Measurements from ENCODE around the gene MPV17. TPM values are rescaled to one million over a fixed set of nuclear protein-coding genes. Genes with fewer than 3 reads are reported as not detected.

Gene MPV17
- total RNA-seq, 1 donor from 2014 or later = 37.2 TPM

Other genes with a start within 250 kb of the MPV17 start
- gene EMILIN1, start 244.5 kb downstream of the MPV17 start, total RNA-seq = 17.4 TPM
- 3.3 TPM for gene KHK, start 236.3 kb downstream of the MPV17 start, total RNA-seq
- gene CGREF1, start 204.0 kb downstream of the MPV17 start, total RNA-seq = 1.4 TPM
- 4.0 TPM for gene ABHD1, start 199.3 kb downstream of the MPV17 start, total RNA-seq
- gene PREB, start 188.5 kb downstream of the MPV17 start, total RNA-seq = 50.6 TPM
- gene PRR30, start 183.7 kb downstream of the MPV17 start, total RNA-seq = not detected
- gene TCF23, start 174.1 kb downstream of the MPV17 start, total RNA-seq = not detected
- 109 TPM for gene ATRAID, start 111.1 kb downstream of the MPV17 start, total RNA-seq
- gene SLC5A6, start 110.8 kb downstream of the MPV17 start, total RNA-seq = 12.3 TPM
- 8.6 TPM for gene CAD, start 105.7 kb downstream of the MPV17 start, total RNA-seq
- gene SLC30A3, start 60.0 kb downstream of the MPV17 start, total RNA-seq = 10.4 TPM
- 2.3 TPM for gene DNAJC5G, start 47.7 kb downstream of the MPV17 start, total RNA-seq
- 301 TPM for gene TRIM54, start 40.7 kb downstream of the MPV17 start, total RNA-seq
- gene UCN, start 14.7 kb downstream of the MPV17 start, total RNA-seq = 0.59 TPM
- 14.6 TPM for gene GTF3C2, start 33.7 kb upstream of the MPV17 start, total RNA-seq
- gene EIF2B4, start 47.2 kb upstream of the MPV17 start, total RNA-seq = 37.4 TPM
- gene SNX17, start 47.5 kb upstream of the MPV17 start, total RNA-seq = 55.6 TPM
- 6.0 TPM for gene ZNF513, start 57.6 kb upstream of the MPV17 start, total RNA-seq
- gene PPM1G, start 86.5 kb upstream of the MPV17 start, total RNA-seq = 34.3 TPM
- gene NRBP1, start 105.5 kb upstream of the MPV17 start, total RNA-seq = 50.8 TPM
- 0.24 TPM for gene KRTCAP3, start 119.3 kb upstream of the MPV17 start, total RNA-seq
- 20.3 TPM for gene IFT172, start 166.6 kb upstream of the MPV17 start, total RNA-seq
- gene FNDC4, start 172.1 kb upstream of the MPV17 start, total RNA-seq = 2.0 TPM
- not detected for gene GCKR, start 173.7 kb upstream of the MPV17 start, total RNA-seq

All from Right ventricle myocardium superior (tissue), 1 donor.